ENCODE results near the gene ATP6AP1.

DNA sequence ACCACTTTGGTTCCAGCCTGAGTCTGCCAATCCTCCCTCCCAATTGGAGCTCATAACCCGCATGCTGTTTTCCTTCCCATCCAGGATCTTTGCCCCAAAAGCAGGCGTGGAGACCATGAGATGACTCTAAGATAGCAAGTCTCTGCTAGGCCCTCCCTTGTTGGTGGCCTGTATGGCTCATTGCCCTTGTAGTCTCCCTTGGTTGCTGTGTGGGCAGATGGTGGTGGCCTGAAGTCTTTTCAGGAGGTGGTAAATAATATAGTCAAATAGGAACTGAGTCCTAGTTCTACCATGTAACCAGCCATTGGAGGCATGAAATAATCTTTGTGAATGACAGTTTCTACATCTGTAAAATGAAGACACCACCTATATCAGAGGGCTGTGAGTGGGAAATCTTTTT is 1.2 kb downstream of the ATP6AP1 start:
- TF ChIP-seq GATA3 (IDR thresholded peaks at IDR 0.05; ENCODE audit: low read depth, low read length) (no peak), GATA2 (IDR thresholded peaks at IDR 0.05; ENCODE audit: low read depth, low read length) (no peak)
